Measurements from ENCODE around the gene PBXIP1. TPM values are rescaled to one million over a fixed set of nuclear protein-coding genes. Genes with fewer than 3 reads are reported as not detected.

PBXIP1 gene
- total and polyA plus RNA-seq, 10 of the 15 experiments (the other 5 are each of a cell fraction or from before 2014, with no cell fraction given): 0.63 to 25.6 (median 15.4) TPM

- Histone ChIP-seq H3K9me3 (replicated peaks; ENCODE audit: control insufficient read depth, insufficient read depth, low read length) (no peaks in the 10 kb centered on the region), H3K9ac (ENCODE audit: control insufficient read depth, insufficient read depth, low read length) (peak overlapping the region; percentile 91), H3K4me1 (ENCODE audit: control insufficient read depth, insufficient read depth, low read length) (peaks cover 6% of the 10 kb centered on the region), H2AFZ (ENCODE audit: control insufficient read depth, low read depth, low read length) (no peak overlapping the region), H3K4me2 (ENCODE audit: control insufficient read depth, insufficient read depth) (peak overlapping the region; percentile 83), H3K36me3 (ENCODE audit: control insufficient read depth in 2 of 2, insufficient read depth in 2 of 2, low read length in 1 of 2) (peaks cover 12 to 20% of the 10 kb centered on the region in 2 experiments), H3K27me3 (replicated peaks in 1 of 2; ENCODE audit: control insufficient read depth in 2 of 2, insufficient read depth in 2 of 2, low read length in 1 of 2) (no peaks in the 10 kb centered on the region), H4K20me1 (ENCODE audit: control insufficient read depth, insufficient read depth) (no peaks in the 10 kb centered on the region), H3K79me2 (ENCODE audit: control insufficient read depth, insufficient read depth, low read length) (peaks cover 22% of the 10 kb centered on the region), H3K4me3 (peak overlapping the region; percentile 96), H3K27ac (ENCODE audit: control insufficient read depth, insufficient read depth) (peak overlapping the region; percentile 52)
- in situ Hi-C loops (cut with MboI): no loop called here
- ChIA-PET CTCF (interaction anchor here (0.6 to 20.6 kb wide), 16 partner anchors 9 to 962 kb away, joined by 3 to 226 read pairs (median 5); partner anchors contain the start of genes CKS1B, LENEP, PBXIP1 and PMVK), RAD21 (ENCODE audit: unreplicated experiment) (interaction anchor here (0.7 to 3.0 kb wide), 13 partner anchors 10 to 118 kb away, joined by 3 to 24 read pairs (median 4); partner anchors contain the start of genes LENEP, PBXIP1 and SHC1), SMC1A (ENCODE audit: uncharacterized antibody, unreplicated experiment) (interaction anchor here (0.6 to 6.5 kb wide), 17 partner anchors 10 to 804 kb away, joined by 3 to 69 read pairs (median 4); partner anchors contain the start of genes CKS1B, LENEP, PBXIP1 and PYGO2), POLR2A (interaction anchor here (0.7 to 3.0 kb wide), 17 partner anchors 9 to 49 kb away, joined by 3 to 17 read pairs (median 6); partner anchors contain the start of genes CKS1B, DCST1, DCST2 and LENEP)
- intact Hi-C loops (cut with micrococcal nuclease; ENCODE audit: unreplicated experiment): loop anchor here (2.0 kb wide), 2 partner anchors 15 to 33 kb away; no protein-coding TSS in a partner anchor
- WGBS (ENCODE audit: insufficient coverage, insufficient replicate concordance, low lambda C conversion rate, missing lambda C conversion rate): 2% methylated on average over 17 of the region's 17 CpGs
- FAIRE-seq: no peak
- TF ChIP-seq HDGF (IDR thresholded peaks at IDR 0.05) (no peak), CTCF (IDR thresholded peaks at IDR 0.05 in 2 of 3, conservative IDR thresholded peaks at IDR 0.05 in 1 of 3; ENCODE audit: control insufficient read depth in 2 of 3, extremely low read depth in 1 of 3, insufficient read depth in 1 of 3, low read depth in 3 of 3, low read length in 3 of 3) (peak in 1 of 3 experiments; percentile 11; a peak in 1 of 6 replicates)
- ATAC-seq: no peak
- DNase-seq (ENCODE audit: low read depth, low spot score): no peak
- BruUV-seq (replicated peaks): no TSS peak
These were observed 28.0 kb upstream of the PBXIP1 start for GRCh38 chr1:154983776-154984466.
